Skeletal muscle satellite cell (primary cell): Measurements from ENCODE around the gene FHL2.

ENCODE experiments used
- H3K27me3 ChIP-seq: 2 replicates; pipeline ENCODE4 v1.7.0; 2013; ENCODE audit warnings: low read length; ENCODE audit not compliant: control insufficient read depth, insufficient read depth
- H3K36me3 ChIP-seq: 2 replicates; pipeline ENCODE4 v1.7.0; 2013; ENCODE audit warnings: mild to moderate bottlenecking, control low read depth, low read length; ENCODE audit not compliant: insufficient read depth
- H3K4me1 ChIP-seq: 2 replicates; pipeline ENCODE4 v1.7.0; 2013; ENCODE audit warnings: low read length; ENCODE audit not compliant: control insufficient read depth, insufficient read depth
- H3K4me2 ChIP-seq: 2 replicates; pipeline ENCODE4 v1.7.0; 2013; ENCODE audit warnings: mild to moderate bottlenecking, low read length
- H3K4me3 ChIP-seq: 2 replicates; pipeline ENCODE4 v1.7.0; 2013; ENCODE audit warnings: low read length
- H3K9ac ChIP-seq: 2 replicates; pipeline ENCODE4 v1.7.0; 2013; ENCODE audit warnings: mild to moderate bottlenecking, low read depth, low read length, moderate library complexity
- H3K9me3 ChIP-seq: replicated peaks from 2 replicates; pipeline ENCODE4 v1.7.0; 2013; ENCODE audit warnings: mild to moderate bottlenecking, control low read depth, low read length

The FHL2 gene

DNA sequence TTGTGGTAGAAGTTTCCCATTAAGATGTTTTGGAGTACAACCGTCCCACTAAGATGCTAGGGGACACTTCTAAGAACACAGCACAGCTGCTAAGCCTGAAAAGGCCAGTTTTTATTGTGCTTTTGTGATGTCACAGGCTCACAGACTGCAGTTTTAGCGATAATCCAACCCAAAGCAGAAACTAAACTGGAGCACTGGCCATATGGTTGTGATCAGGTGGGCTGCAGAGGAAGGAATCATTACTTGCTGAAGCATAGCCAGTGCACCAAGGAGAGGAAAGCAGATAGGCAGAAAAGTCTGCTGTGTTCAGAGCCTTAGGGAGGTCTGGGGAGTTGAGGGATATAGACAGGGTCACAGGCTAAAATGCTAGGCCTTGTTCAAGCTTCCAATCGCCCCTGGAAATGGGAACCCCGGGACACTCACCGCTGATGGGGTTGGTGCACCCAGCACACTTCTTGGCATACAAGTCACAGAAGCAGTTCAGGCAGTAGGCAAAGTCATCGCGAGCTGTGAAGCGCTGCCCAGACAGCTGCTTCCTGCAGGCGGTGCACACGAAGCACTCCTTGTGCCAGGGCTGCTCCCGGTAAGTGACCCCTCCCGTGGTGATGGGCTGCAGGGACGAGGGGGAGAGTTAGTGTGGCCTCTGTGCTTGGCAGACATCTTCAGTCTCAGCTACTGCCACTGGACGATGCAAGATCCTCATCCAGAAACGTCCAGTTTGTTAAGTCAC is 35.8 kb downstream of the FHL2 start:
- peaks cover 94% of the 10 kb centered on the region for H3K36me3 ChIP-seq
- H3K4me3 ChIP-seq = no peak overlapping the region

DNA sequence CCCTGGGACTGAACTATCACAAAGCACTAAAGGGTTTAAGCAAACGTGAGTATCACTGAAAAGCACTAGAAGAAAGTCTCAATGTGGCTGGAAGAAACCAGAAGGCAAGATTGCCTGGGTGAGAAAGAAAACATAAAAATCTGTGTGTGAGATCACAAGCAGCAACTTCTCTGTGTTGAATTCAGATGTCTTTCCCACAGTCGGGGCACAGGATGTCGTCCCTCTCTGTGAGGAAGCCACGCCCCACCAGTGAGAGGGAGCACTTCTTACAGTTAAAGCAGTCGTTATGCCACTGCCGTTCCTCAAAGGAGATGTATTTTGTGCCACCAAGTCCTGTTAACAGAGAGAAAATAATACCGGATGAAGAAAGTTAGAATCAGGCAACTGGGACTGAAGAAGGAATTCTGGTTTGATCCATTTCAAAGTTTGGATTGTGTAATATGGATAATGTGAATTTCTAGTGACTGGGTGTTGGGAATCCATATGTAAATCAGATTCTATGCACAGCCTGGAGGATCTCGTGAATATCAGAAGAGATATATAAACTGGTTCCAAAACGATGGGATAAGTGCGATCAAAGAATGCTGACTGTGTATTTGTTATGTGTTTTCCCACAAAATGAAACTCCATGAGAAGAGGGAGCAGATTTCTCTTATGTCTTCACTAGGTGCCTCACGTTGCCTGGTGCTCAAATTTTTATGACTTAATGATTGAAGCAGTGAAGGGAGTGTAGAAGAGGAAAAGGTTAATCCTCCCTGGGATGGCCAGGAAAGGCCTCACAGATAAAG is 37.6 kb downstream of the FHL2 start:
- Histone ChIP-seq H3K27me3 (no peaks in the 10 kb centered on the region), H3K4me3 (no peak overlapping the region), H3K9me3 (no peaks in the 10 kb centered on the region), H3K4me2 (no peak overlapping the region), H3K9ac (no peak overlapping the region), H3K4me1 (peaks cover 6% of the 10 kb centered on the region), H3K36me3 (peaks cover 84% of the 10 kb centered on the region)

More for the DNA sequence above, 35.8 kb downstream of the FHL2 start:
- Histone ChIP-seq H3K4me1 (peaks cover 6% of the 10 kb centered on the region), H3K27me3 (no peaks in the 10 kb centered on the region), H3K4me2 (no peak overlapping the region), H3K9ac (no peak overlapping the region), H3K9me3 (no peaks in the 10 kb centered on the region)

DNA sequence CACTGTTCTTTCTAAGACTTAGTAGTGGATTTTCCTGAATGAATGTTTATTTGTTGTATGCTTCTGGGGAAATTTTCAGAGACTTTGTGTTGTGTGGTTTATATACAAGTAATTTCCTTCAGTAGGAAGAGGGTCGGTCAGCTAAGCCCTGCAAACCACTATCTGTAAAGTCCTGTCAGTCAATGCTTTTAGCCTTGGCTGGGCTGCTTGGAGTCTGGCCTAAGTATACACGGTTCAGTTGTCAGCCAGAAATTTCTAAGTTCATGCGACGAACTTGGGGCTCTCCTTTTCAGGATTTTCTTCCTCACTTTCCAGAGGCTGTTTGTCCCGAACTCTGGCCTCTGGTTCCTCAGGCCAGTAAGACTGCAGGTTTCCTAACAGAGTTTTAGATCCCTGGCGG is 40.3 kb downstream of the FHL2 start:
- H3K36me3 ChIP-seq = peaks cover 62% of the 10 kb centered on the region
- H3K4me3 ChIP-seq = no peak overlapping the region
- H3K4me2 ChIP-seq = no peak overlapping the region
- peaks cover 2% of the 10 kb centered on the region for H3K4me1 ChIP-seq
- no peaks in the 10 kb centered on the region for H3K27me3 ChIP-seq
- no peaks in the 10 kb centered on the region for H3K9me3 ChIP-seq
- no peak overlapping the region for H3K9ac ChIP-seq

GRCh38 chr2:105357122-105357521 is 41.7 kb downstream of the FHL2 start:
- no peak overlapping the region for H3K9ac ChIP-seq
- no peak overlapping the region for H3K4me3 ChIP-seq
- peaks cover 2% of the 10 kb centered on the region for H3K4me1 ChIP-seq
- no peak overlapping the region for H3K4me2 ChIP-seq
- H3K36me3 ChIP-seq = peaks cover 47% of the 10 kb centered on the region
- no peaks in the 10 kb centered on the region for H3K27me3 ChIP-seq
- H3K9me3 ChIP-seq = no peaks in the 10 kb centered on the region

DNA sequence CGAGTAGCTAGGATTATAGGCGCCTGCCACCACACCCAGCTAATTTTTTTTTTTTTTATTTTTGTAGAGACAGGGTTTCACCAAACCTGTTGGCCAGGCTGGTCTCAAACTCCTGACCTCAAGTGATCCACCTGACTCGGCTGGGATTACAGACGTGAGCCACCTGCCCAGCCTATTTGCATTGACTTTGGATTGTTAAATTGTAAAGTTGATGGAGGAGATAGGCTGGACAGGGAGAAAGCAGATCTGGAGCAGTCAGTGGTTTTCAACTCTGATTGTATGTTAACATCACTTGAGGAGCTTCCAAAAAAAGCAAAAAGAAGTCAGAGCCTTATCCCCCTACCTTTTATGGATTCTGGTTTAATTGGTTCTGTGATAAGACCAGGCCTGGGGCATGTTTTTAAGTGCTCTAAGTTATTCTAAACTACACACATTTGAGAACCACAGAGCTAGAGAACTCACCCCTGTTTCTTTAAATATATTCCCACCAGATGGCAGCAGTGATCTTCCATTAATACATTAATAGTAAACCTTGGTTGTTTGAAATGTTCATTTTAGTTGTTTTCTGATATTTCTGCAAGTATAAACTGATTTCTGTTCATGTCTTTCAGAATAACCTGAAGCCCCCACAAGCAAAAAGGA is 54.0 kb downstream of the FHL2 start:
- no peaks in the 10 kb centered on the region for H3K9me3 ChIP-seq
- no peak overlapping the region for H3K4me2 ChIP-seq
- peaks cover 70% of the 10 kb centered on the region for H3K36me3 ChIP-seq
- H3K4me3 ChIP-seq = no peak overlapping the region
- H3K4me1 ChIP-seq = no peaks in the 10 kb centered on the region
- no peaks in the 10 kb centered on the region for H3K27me3 ChIP-seq
- H3K9ac ChIP-seq = no peak overlapping the region

DNA sequence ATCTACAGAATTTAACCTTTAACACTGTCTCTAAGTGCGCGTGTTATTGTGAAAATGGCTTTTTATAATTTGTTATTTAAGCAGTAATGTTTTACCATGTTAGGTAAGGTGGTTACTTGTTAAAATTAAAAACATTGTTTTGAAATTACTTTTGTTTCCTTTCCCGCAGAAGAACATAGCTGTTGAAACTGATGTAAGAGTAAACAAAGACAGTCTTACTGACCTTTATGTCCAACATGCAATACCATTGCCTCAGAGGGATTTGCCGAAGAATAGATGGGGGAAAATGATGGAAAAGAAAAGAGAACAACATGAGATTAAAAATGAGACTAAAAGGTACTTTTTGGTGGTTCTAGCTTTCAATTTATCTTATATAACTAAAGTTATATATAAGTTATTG is 59.4 kb downstream of the FHL2 start:
- Histone ChIP-seq H3K4me2 (peak overlapping the region; percentile 87), H3K4me3 (peak overlapping the region; percentile 92), H3K9me3 (no peaks in the 10 kb centered on the region), H3K27me3 (no peaks in the 10 kb centered on the region), H3K9ac (peak overlapping the region; percentile 97), H3K36me3 (peaks cover 33% of the 10 kb centered on the region), H3K4me1 (peaks cover 12% of the 10 kb centered on the region)

DNA sequence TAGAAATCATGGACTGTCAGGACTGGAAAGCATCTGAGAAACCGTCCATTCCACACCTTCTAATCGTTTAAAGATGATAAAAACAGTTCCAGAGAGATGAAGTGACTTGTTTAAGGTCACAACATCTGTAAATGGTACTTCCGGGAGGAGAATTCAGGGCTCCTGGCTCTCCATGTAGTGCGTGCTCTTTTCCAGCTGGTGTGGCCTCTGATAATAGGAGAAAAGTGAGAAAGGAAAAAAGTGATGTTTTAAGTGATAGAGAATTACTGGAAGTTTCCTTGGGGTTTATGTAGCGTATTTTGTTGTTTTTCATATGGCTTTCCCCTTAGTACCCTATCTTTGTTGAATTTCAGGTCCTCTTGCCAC is 60.8 kb downstream of the FHL2 start:
- peaks cover 29% of the 10 kb centered on the region for H3K36me3 ChIP-seq
- H3K4me3 ChIP-seq = peak overlapping the region; percentile 92
- H3K9ac ChIP-seq = peak overlapping the region; percentile 97
- peaks cover 12% of the 10 kb centered on the region for H3K4me1 ChIP-seq
- H3K4me2 ChIP-seq = peak overlapping the region; percentile 87
- H3K27me3 ChIP-seq = no peaks in the 10 kb centered on the region
- no peaks in the 10 kb centered on the region for H3K9me3 ChIP-seq

GRCh38 chr2:105337122-105338019 is 61.5 kb downstream of the FHL2 start, which contains the start of gene C2orf49:
TSS of gene C2orf49 (plus strand) at chr2:105337540. CDS start at chr2:105337588, 48 bp downstream.
- H3K27me3 ChIP-seq = no peaks in the 10 kb centered on the region
- H3K4me1 ChIP-seq = peaks cover 12% of the 10 kb centered on the region
- H3K4me2 ChIP-seq = peak within 1 kb of the TSS; percentile 88
- H3K9ac ChIP-seq = peak within 1 kb of the TSS; percentile 97
- peaks cover 26% of the 10 kb centered on the region for H3K36me3 ChIP-seq
- no peaks in the 10 kb centered on the region for H3K9me3 ChIP-seq
- H3K4me3 ChIP-seq = peak within 1 kb of the TSS; percentile 92

DNA sequence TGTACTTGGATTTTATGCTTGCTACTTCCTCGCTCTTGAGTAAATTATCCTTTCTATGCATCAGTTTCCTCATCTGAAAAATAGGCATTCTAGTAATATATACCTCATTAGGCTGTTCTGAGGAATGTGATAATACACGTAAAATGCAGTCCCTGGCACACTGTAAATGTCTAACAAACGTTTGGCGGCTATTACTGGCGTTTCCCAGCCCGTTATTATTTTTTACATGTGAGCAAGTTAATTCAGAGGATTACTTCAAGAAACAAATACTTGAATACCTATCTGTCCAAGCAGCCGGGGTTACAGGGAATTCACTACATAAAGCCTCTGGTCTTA is 62.1 kb downstream of the FHL2 start:
- Histone ChIP-seq H3K36me3 (peaks cover 21% of the 10 kb centered on the region), H3K9ac (peak overlapping the region; percentile 97), H3K4me2 (peak overlapping the region; percentile 88), H3K4me3 (peak overlapping the region; percentile 92), H3K4me1 (peaks cover 12% of the 10 kb centered on the region), H3K9me3 (no peaks in the 10 kb centered on the region), H3K27me3 (no peaks in the 10 kb centered on the region)

- Histone ChIP-seq H3K4me2 (no peak overlapping the region), H3K9ac (no peak overlapping the region), H3K4me3 (no peak overlapping the region), H3K4me1 (peaks cover 16% of the 10 kb centered on the region), H3K9me3 (no peaks in the 10 kb centered on the region), H3K27me3 (no peaks in the 10 kb centered on the region), H3K36me3 (peaks cover 9% of the 10 kb centered on the region)
Observed at GRCh38 chr2:105335469-105335868, 63.4 kb downstream of the FHL2 start.

DNA sequence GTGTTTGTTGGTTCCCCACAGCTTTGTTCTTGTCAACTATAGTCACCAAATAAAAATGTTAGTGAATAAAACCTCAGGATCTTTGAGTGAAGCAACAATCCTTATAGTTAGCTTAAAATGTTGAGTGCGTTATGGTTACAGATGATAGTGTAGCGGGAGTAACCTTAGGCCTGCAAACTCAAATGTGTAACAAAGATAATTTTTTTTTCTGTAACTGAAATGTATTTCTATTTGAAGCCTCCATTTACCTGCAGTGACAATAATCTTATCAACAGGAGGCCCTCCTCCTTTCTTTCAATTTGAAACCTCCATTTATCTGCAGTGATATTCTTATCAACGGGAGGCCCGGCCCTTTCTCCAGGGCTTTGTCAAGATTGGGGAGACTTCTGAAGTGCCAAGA is 64.6 kb downstream of the FHL2 start:
- Histone ChIP-seq H3K27me3 (no peaks in the 10 kb centered on the region), H3K4me1 (peaks cover 20% of the 10 kb centered on the region), H3K36me3 (peaks cover 2% of the 10 kb centered on the region), H3K9ac (no peak overlapping the region), H3K4me2 (no peak overlapping the region), H3K4me3 (no peak overlapping the region), H3K9me3 (no peaks in the 10 kb centered on the region)
